ENCODE data around the gene HNRNPH2.

The HNRNPH2 gene

GRCh38 chrX:101397779-101398178 lies 10.2 kb upstream of the HNRNPH2 start:
- no peak for DNase-seq

GRCh38 chrX:101398694-101399093 lies 9.3 kb upstream of the HNRNPH2 start:
- no peak for DNase-seq

- no peak for DNase-seq
These were observed 8.2 kb upstream of the HNRNPH2 start for GRCh38 chrX:101399825-101400224.

GRCh38 chrX:101407167-101407747 lies 765 bp upstream of the HNRNPH2 start:
- DNase-seq: no peak

- no peak for DNase-seq
These were observed 465 bp downstream of the HNRNPH2 start for GRCh38 chrX:101408532-101408841.

- DNase-seq: no peak
These were observed 1.0 kb downstream of the HNRNPH2 start for GRCh38 chrX:101409043-101409442.

GRCh38 chrX:101410461-101410860 lies 2.4 kb downstream of the HNRNPH2 start:
- DNase-seq: no peak

GRCh38 chrX:101411984-101412383 lies 4.0 kb downstream of the HNRNPH2 start:
- no peak for DNase-seq

- no peak for DNase-seq
These were observed 7.4 kb downstream of the HNRNPH2 start for GRCh38 chrX:101415180-101416145.

- DNase-seq: no peak
These were observed 8.7 kb downstream of the HNRNPH2 start for GRCh38 chrX:101416691-101417090.

GRCh38 chrX:101417190-101417589 lies 9.2 kb downstream of the HNRNPH2 start:
- DNase-seq: no peak

GRCh38 chrX:101417981-101418841 lies 10.2 kb downstream of the HNRNPH2 start:
- no peak for DNase-seq

GRCh38 chrX:101419489-101419888 lies 11.5 kb downstream of the HNRNPH2 start:
- DNase-seq: no peak

- DNase-seq: no peak
These were observed 19.9 kb downstream of the HNRNPH2 start for GRCh38 chrX:101427954-101428353.

- DNase-seq: no peak
These were observed 21.9 kb downstream of the HNRNPH2 start for GRCh38 chrX:101429934-101430333.

- DNase-seq: no peak
These were observed 22.5 kb downstream of the HNRNPH2 start for GRCh38 chrX:101430457-101431078.

GRCh38 chrX:101442085-101442484 lies 34.1 kb downstream of the HNRNPH2 start:
- no peak for DNase-seq

- no peak for DNase-seq
These were observed 41.3 kb downstream of the HNRNPH2 start for GRCh38 chrX:101449279-101449678.

- no peak for DNase-seq
These were observed 42.1 kb downstream of the HNRNPH2 start for GRCh38 chrX:101450085-101450484.

- no peak for DNase-seq
These were observed 42.9 kb downstream of the HNRNPH2 start for GRCh38 chrX:101450961-101451360.

GRCh38 chrX:101452056-101452455 lies 44.0 kb downstream of the HNRNPH2 start:
- DNase-seq: no peak

GRCh38 chrX:101460669-101461068 lies 52.6 kb downstream of the HNRNPH2 start:
- no peak for DNase-seq

GRCh38 chrX:101462892-101463291 lies 54.9 kb downstream of the HNRNPH2 start:
- DNase-seq: no peak
